SK-N-SH treated with all-trans-retinoic acid at 6 μM for 48 hours (cell line): ENCODE measurements around the gene VCAN.

Experiments
- ARNTL ChIP-seq: fragments of 450-650 bp; formaldehyde crosslinking; IDR thresholded peaks from 2 replicates; pipeline ENCODE4 v1.5.0; 2020; ENCODE audit warnings: low read depth, mild to moderate bottlenecking, moderate library complexity, borderline replicate concordance
- BACH2 ChIP-seq: fragments of 250-450 bp; sonication (Bioruptor Pico); IDR thresholded peaks from 2 replicates; pipeline ENCODE4 v1.9.0; 2021; ENCODE audit warnings: mild to moderate bottlenecking, borderline replicate concordance
- CSDC2 ChIP-seq: fragments of 250-450 bp; sonication (Bioruptor Pico); IDR thresholded peaks from 2 replicates; pipeline ENCODE4 v1.5.0; 2020; ENCODE audit warnings: mild to moderate bottlenecking, moderate library complexity
- OSR1 ChIP-seq: fragments of 250-450 bp; sonication (Bioruptor Pico); IDR thresholded peaks from 2 replicates; pipeline ENCODE4 v1.8.0; 2022; ENCODE audit warnings: moderate library complexity, mild to moderate bottlenecking, inconsistent platforms
- PPARA ChIP-seq: fragments of 250-450 bp; sonication (Bioruptor Pico); IDR thresholded peaks from 2 replicates; pipeline ENCODE4 v1.5.0; 2020; ENCODE audit warnings: mild to moderate bottlenecking, borderline replicate concordance
- SNAI2 ChIP-seq: fragments of 250-450 bp; sonication (Bioruptor Pico); IDR thresholded peaks from 2 replicates; pipeline ENCODE4 v1.5.0; 2020; ENCODE audit warnings: mild to moderate bottlenecking, moderate library complexity
- ZC3H10 ChIP-seq: fragments of 250-450 bp; sonication (Bioruptor Pico); IDR thresholded peaks from 2 replicates; pipeline ENCODE4 v1.5.1; 2021; ENCODE audit warnings: mild to moderate bottlenecking, moderate library complexity
- ZFP3 ChIP-seq: fragments of 250-450 bp; sonication (Bioruptor Pico); IDR thresholded peaks from 2 replicates; pipeline ENCODE4 v1.5.0; 2020; ENCODE audit warnings: mild to moderate bottlenecking, moderate library complexity
- ZFP30 ChIP-seq: fragments of 450-650 bp; formaldehyde crosslinking; IDR thresholded peaks from 2 replicates; pipeline ENCODE4 v1.5.0; 2022; ENCODE audit warnings: mild to moderate bottlenecking, moderate library complexity
- ZNF565 ChIP-seq: fragments of 450-650 bp; formaldehyde crosslinking; conservative IDR thresholded peaks from 2 replicates; pipeline ENCODE4 v1.5.0; 2020; ENCODE audit warnings: low read depth, mild to moderate bottlenecking, moderate library complexity
- ZNF70 ChIP-seq: fragments of 450-650 bp; formaldehyde crosslinking; IDR thresholded peaks from 2 replicates; pipeline ENCODE4 v1.5.0; 2020; ENCODE audit warnings: mild to moderate bottlenecking, moderate library complexity
- TF ChIP-seq, protein P1 (sequence below): fragments of 250-450 bp; sonication (Bioruptor Pico); IDR thresholded peaks from 2 replicates; pipeline ENCODE4 v1.5.0; 2020; ENCODE audit warnings: mild to moderate bottlenecking, moderate library complexity
- TF ChIP-seq, protein P2 (sequence below): fragments of 250-450 bp; sonication (Bioruptor Pico); IDR thresholded peaks from 2 replicates; pipeline ENCODE4 v1.8.0; 2020; ENCODE audit warnings: mild to moderate bottlenecking, moderate library complexity, borderline replicate concordance

DNA sequence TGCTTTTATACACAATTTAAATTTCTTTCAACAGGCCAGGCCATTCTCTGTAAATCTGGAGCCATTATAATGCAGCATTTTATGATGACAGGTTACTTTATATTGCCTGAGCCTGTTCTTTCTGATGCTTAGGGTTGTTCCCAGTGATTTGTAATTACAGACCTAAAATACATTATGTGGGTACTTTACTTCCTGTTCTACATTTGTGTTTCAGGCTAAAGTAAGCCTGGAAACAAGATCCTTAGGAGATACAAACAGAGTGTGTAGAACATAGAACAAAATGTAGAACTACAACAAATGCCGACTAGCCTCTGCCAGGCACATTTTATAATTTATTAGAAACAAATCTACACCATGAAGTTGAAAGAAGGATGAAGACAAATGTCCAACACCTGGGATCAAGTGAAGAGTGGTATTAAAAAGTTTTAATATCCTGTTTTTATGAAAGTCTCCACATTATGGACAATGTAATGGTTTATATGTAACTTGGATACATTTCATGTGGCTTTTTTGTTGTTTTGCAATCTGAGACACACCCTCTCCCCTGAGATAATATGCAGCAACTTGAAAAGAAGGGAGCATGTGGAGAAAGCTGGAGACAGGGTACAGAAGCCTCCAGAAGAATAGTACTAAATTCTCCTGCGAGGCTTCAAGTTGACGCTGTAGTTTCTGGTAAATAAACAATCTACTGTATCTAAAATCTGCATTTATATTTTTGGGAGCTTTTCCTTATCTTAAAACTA lies 46.9 kb downstream of the VCAN start:
- TF ChIP-seq ZNF70 (no peak), ZNF565 (no peak), ZFP30 (CRISPR knock-in tag) (no peak), ZC3H10 (CRISPR knock-in tag) (no peak), CSDC2 (CRISPR knock-in tag) (no peak), ARNTL (CRISPR knock-in tag) (no peak), ZFP3 (CRISPR knock-in tag) (no peak), BACH2 (no peak), OSR1 (CRISPR knock-in tag) (no peak), PPARA (CRISPR knock-in tag) (no peak), SNAI2 (no peak)
- TF ChIP-seq, protein P1, sequence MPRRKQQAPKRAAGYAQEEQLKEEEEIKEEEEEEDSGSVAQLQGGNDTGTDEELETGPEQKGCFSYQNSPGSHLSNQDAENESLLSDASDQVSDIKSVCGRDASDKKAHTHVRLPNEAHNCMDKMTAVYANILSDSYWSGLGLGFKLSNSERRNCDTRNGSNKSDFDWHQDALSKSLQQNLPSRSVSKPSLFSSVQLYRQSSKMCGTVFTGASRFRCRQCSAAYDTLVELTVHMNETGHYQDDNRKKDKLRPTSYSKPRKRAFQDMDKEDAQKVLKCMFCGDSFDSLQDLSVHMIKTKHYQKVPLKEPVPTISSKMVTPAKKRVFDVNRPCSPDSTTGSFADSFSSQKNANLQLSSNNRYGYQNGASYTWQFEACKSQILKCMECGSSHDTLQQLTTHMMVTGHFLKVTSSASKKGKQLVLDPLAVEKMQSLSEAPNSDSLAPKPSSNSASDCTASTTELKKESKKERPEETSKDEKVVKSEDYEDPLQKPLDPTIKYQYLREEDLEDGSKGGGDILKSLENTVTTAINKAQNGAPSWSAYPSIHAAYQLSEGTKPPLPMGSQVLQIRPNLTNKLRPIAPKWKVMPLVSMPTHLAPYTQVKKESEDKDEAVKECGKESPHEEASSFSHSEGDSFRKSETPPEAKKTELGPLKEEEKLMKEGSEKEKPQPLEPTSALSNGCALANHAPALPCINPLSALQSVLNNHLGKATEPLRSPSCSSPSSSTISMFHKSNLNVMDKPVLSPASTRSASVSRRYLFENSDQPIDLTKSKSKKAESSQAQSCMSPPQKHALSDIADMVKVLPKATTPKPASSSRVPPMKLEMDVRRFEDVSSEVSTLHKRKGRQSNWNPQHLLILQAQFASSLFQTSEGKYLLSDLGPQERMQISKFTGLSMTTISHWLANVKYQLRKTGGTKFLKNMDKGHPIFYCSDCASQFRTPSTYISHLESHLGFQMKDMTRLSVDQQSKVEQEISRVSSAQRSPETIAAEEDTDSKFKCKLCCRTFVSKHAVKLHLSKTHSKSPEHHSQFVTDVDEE (CRISPR knock-in tag) = no peak
- TF ChIP-seq, protein P2, sequence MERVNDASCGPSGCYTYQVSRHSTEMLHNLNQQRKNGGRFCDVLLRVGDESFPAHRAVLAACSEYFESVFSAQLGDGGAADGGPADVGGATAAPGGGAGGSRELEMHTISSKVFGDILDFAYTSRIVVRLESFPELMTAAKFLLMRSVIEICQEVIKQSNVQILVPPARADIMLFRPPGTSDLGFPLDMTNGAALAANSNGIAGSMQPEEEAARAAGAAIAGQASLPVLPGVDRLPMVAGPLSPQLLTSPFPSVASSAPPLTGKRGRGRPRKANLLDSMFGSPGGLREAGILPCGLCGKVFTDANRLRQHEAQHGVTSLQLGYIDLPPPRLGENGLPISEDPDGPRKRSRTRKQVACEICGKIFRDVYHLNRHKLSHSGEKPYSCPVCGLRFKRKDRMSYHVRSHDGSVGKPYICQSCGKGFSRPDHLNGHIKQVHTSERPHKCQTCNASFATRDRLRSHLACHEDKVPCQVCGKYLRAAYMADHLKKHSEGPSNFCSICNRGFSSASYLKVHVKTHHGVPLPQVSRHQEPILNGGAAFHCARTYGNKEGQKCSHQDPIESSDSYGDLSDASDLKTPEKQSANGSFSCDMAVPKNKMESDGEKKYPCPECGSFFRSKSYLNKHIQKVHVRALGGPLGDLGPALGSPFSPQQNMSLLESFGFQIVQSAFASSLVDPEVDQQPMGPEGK = no peak
